Fibroblast of lung (primary cell): ENCODE data around the gene MIEN1. TPM values are rescaled to one million over a fixed set of nuclear protein-coding genes. Genes with fewer than 3 reads are reported as not detected.

Source experiments
- DNase-seq, 2 donors: peaks; one replicate each; pipeline versions ENCODE4 v3.0.0 to v3.0.0-alpha.2; 2010; ENCODE audit warnings: low read depth in 2 of 2
- H2AFZ ChIP-seq: 2 replicates; pipeline ENCODE4 v1.5.1; 2012; ENCODE audit warnings: low read length, control low read depth, inconsistent platforms
- H3K27ac ChIP-seq: 2 replicates; pipeline ENCODE4 v1.5.1; 2011; ENCODE audit warnings: low read length, control low read depth; ENCODE audit not compliant: insufficient read depth
- H3K27me3 ChIP-seq: 2 replicates; pipeline ENCODE4 v1.5.1; 2011; ENCODE audit warnings: mild to moderate bottlenecking, low read length; ENCODE audit not compliant: control insufficient read depth, insufficient read depth
- H3K36me3 ChIP-seq: 2 replicates; pipeline ENCODE4 v1.5.1; 2011; ENCODE audit warnings: low read length; ENCODE audit not compliant: control insufficient read depth, insufficient read depth
- H3K4me1 ChIP-seq: 2 replicates; pipeline ENCODE4 v1.5.1; 2011; ENCODE audit warnings: low read length; ENCODE audit not compliant: control insufficient read depth, insufficient read depth; ENCODE audit errors: extremely low read depth
- H3K4me2 ChIP-seq: 2 replicates; pipeline ENCODE4 v1.5.1; 2011; ENCODE audit warnings: low read length, control low read depth; ENCODE audit not compliant: insufficient read depth; ENCODE audit errors: extremely low read depth
- H3K4me3 ChIP-seq, 4 experiments: fragments of 200-600 bp in 1 of 4; sonication (generic) in 1 of 4; replicated peaks in 1 of 4; 2 replicates each; pipeline ENCODE4 v1.5.1; 2011 to 2016; ENCODE audit warnings: low read length in 4 of 4, low read depth in 3 of 4, mild to moderate bottlenecking in 3 of 4, control low read depth in 2 of 4, inconsistent platforms in 1 of 4, mixed read lengths in 1 of 4; ENCODE audit not compliant: insufficient read depth in 1 of 4; ENCODE audit errors: control extremely low read depth in 1 of 4
- H3K79me2 ChIP-seq: 2 replicates; pipeline ENCODE4 v1.5.1; 2012; ENCODE audit warnings: mild to moderate bottlenecking, low read length, inconsistent platforms; ENCODE audit not compliant: control insufficient read depth, insufficient read depth
- H3K9ac ChIP-seq: 2 replicates; pipeline ENCODE4 v1.5.1; 2011; ENCODE audit warnings: mild to moderate bottlenecking, low read length, control low read depth; ENCODE audit not compliant: insufficient read depth
- H3K9me3 ChIP-seq: 2 replicates; pipeline ENCODE4 v1.5.1; 2012; ENCODE audit warnings: low read depth, low read length; ENCODE audit not compliant: control insufficient read depth, insufficient read depth
- H4K20me1 ChIP-seq: 2 replicates; pipeline ENCODE4 v1.5.1; 2011; ENCODE audit warnings: low read length; ENCODE audit not compliant: control insufficient read depth, insufficient read depth; ENCODE audit errors: extremely low read depth
- CTCF ChIP-seq, 2 donors: IDR thresholded peaks in 1 of 2; conservative IDR thresholded peaks in 1 of 2; 1 replicate in 1 of 2; 2 replicates in 1 of 2; pipeline ENCODE4 v1.5.1; 2011 to 2012; ENCODE audit warnings: low read length in 2 of 2, control low read depth in 1 of 2, inconsistent platforms in 1 of 2, low read depth in 1 of 2, mild to moderate bottlenecking in 1 of 2
- EZH2 ChIP-seq: IDR thresholded peaks from 2 replicates; pipeline ENCODE4 v1.5.1; 2012; ENCODE audit warnings: low read length, control low read depth, mild to moderate bottlenecking; ENCODE audit errors: missing control alignments
- polyA plus RNA-seq, 2 donors: library from polyadenylated mRNA; depleted of rRNA in 1 of 2; stranded (reverse) in 1 of 2; unstranded in 1 of 2; fragments of >200 nt; gene quantifications; 2 replicates each; pipeline ENCODE4 v1.2.1, GENCODE V29; 2011 to 2012; ENCODE audit warnings: missing spikeins in 1 of 2
- total RNA-seq: library from RNA; depleted of rRNA; stranded (reverse); fragments of >200 nt; gene quantifications from 2 replicates; pipeline ENCODE4 v1.2.1, GENCODE V29; 2014

Gene MIEN1
- total and polyA plus RNA-seq, 2 donors (not counting 1 experiment from before 2014, with no cell fraction given) = 25.6 to 58.0 TPM

- H3K4me3 ChIP-seq = no peak overlapping the region
- H3K36me3 ChIP-seq = no peaks in the 10 kb centered on the region
- no peaks in the 10 kb centered on the region for H4K20me1 ChIP-seq
- no peak overlapping the region for H3K27ac ChIP-seq
- H3K9me3 ChIP-seq = no peaks in the 10 kb centered on the region
- no peaks in the 10 kb centered on the region for H3K27me3 ChIP-seq
- TF ChIP-seq CTCF (conservative IDR thresholded peaks at IDR 0.05 in 1 of 2, IDR thresholded peaks at IDR 0.05 in 1 of 2; ENCODE audit: low read depth in 1 of 2, low read length in 2 of 2) (no peak), EZH2 (no peak)
- peaks cover 5% of the 10 kb centered on the region for H3K4me1 ChIP-seq
- H3K79me2 ChIP-seq = no peaks in the 10 kb centered on the region
- no peak for DNase-seq
- no peak overlapping the region for H3K9ac ChIP-seq
- H2AFZ ChIP-seq = no peak overlapping the region
- H3K4me2 ChIP-seq = no peak overlapping the region
Measured at GRCh38 chr17:39684369-39685192, 45.8 kb downstream of the MIEN1 start.

GRCh38 chr17:39683295-39683939 is 46.9 kb downstream of the MIEN1 start:
- Histone ChIP-seq H3K4me3 (no peak overlapping the region), H3K9ac (no peak overlapping the region), H3K9me3 (no peaks in the 10 kb centered on the region), H3K27ac (no peak overlapping the region), H3K4me1 (peaks cover under 1% of the 10 kb centered on the region), H2AFZ (no peak overlapping the region), H3K36me3 (no peaks in the 10 kb centered on the region), H3K4me2 (no peak overlapping the region), H3K79me2 (no peaks in the 10 kb centered on the region), H3K27me3 (no peaks in the 10 kb centered on the region), H4K20me1 (no peaks in the 10 kb centered on the region)
- DNase-seq = no peak
- no peak for TF ChIP-seq EZH2

GRCh38 chr17:39679521-39680192 is 50.7 kb downstream of the MIEN1 start:
- Histone ChIP-seq H3K9me3 (no peaks in the 10 kb centered on the region), H3K4me2 (no peak overlapping the region), H3K9ac (no peak overlapping the region), H4K20me1 (no peaks in the 10 kb centered on the region), H3K36me3 (no peaks in the 10 kb centered on the region), H3K4me3 (no peak overlapping the region), H3K27ac (no peak overlapping the region), H3K79me2 (no peaks in the 10 kb centered on the region), H3K27me3 (no peaks in the 10 kb centered on the region), H2AFZ (no peak overlapping the region), H3K4me1 (no peaks in the 10 kb centered on the region)
- TF ChIP-seq EZH2 (no peak), CTCF (conservative IDR thresholded peaks at IDR 0.05 in 1 of 2, IDR thresholded peaks at IDR 0.05 in 1 of 2; ENCODE audit: low read depth in 1 of 2, low read length in 2 of 2) (no peak)
- DNase-seq = no peak

Other genes starting within 250 kb of the MIEN1 start
- gene NEUROD2, start 122.6 kb downstream of the MIEN1 start, total RNA-seq = not detected in 2 replicates
- not detected in 2 replicates for gene NEUROD2, start 122.6 kb downstream of the MIEN1 start, polyA plus RNA-seq
- under 0.01 and 0.26 TPM in 2 replicates for gene PPP1R1B, start 103.6 kb downstream of the MIEN1 start, total RNA-seq
- gene PPP1R1B, start 103.6 kb downstream of the MIEN1 start, polyA plus RNA-seq = 0.05 TPM in 1 of 2 replicates, not detected in the other
- 28.0 and 31.7 TPM in 2 replicates for gene STARD3, start 93.4 kb downstream of the MIEN1 start, total RNA-seq
- gene STARD3, start 93.4 kb downstream of the MIEN1 start, polyA plus RNA-seq = 30.4 and 43.1 TPM in 2 replicates
- 0.17 and 0.26 TPM in 2 replicates for gene TCAP, start 65.2 kb downstream of the MIEN1 start, total RNA-seq
- 0.05 TPM in 1 of 2 replicates, not detected in the other for gene TCAP, start 65.2 kb downstream of the MIEN1 start, polyA plus RNA-seq
- gene PNMT, start 62.1 kb downstream of the MIEN1 start, total RNA-seq = not detected in 2 replicates
- gene PNMT, start 62.1 kb downstream of the MIEN1 start, polyA plus RNA-seq = not detected in 2 replicates
- gene PGAP3, start 42.5 kb downstream of the MIEN1 start, total RNA-seq = 8.8 and 10.8 TPM in 2 replicates
- gene PGAP3, start 42.5 kb downstream of the MIEN1 start, polyA plus RNA-seq = 5.9 and 7.9 TPM in 2 replicates
- 24.7 and 33.9 TPM in 2 replicates for gene ERBB2, start 30.5 kb downstream of the MIEN1 start, total RNA-seq
- 24.7 and 25.0 TPM in 2 replicates for gene ERBB2, start 30.5 kb downstream of the MIEN1 start, polyA plus RNA-seq
- under 0.01 and 0.77 TPM in 2 replicates for gene GRB7, start 7.4 kb upstream of the MIEN1 start, total RNA-seq
- 0.07 TPM in 2 replicates for gene GRB7, start 7.4 kb upstream of the MIEN1 start, polyA plus RNA-seq
- not detected in 2 replicates for gene IKZF3, start 133.8 kb upstream of the MIEN1 start, total RNA-seq
- gene IKZF3, start 133.8 kb upstream of the MIEN1 start, polyA plus RNA-seq = 0.03 TPM in 1 of 2 replicates, not detected in the other
- gene ZPBP2, start 137.7 kb upstream of the MIEN1 start, total RNA-seq = not detected in 2 replicates
- not detected in 2 replicates for gene ZPBP2, start 137.7 kb upstream of the MIEN1 start, polyA plus RNA-seq
- 4.4 and 5.6 TPM in 2 replicates for gene GSDMB, start 188.1 kb upstream of the MIEN1 start, total RNA-seq
- 1.1 and 2.3 TPM in 2 replicates for gene GSDMB, start 188.1 kb upstream of the MIEN1 start, polyA plus RNA-seq
- 48.1 and 51.9 TPM in 2 replicates for gene ORMDL3, start 197.1 kb upstream of the MIEN1 start, total RNA-seq
- gene ORMDL3, start 197.1 kb upstream of the MIEN1 start, polyA plus RNA-seq = 22.3 and 30.1 TPM in 2 replicates
- not detected in 2 replicates for gene LRRC3C, start 197.2 kb upstream of the MIEN1 start, total RNA-seq
- not detected in 2 replicates for gene LRRC3C, start 197.2 kb upstream of the MIEN1 start, polyA plus RNA-seq
- not detected in 2 replicates for gene GSDMA, start 232.5 kb upstream of the MIEN1 start, total RNA-seq
- not detected in 2 replicates for gene GSDMA, start 232.5 kb upstream of the MIEN1 start, polyA plus RNA-seq